Body of pancreas (tissue), 4 donors: ENCODE data around the gene ZAP70.

Source experiments
- CTCF ChIP-seq, 7 experiments: fragments of 450-650 bp in 4 of 7; fragments of 200-600 bp in 3 of 7; sonication (generic) in 3 of 7; IDR thresholded peaks; one replicate each; pipeline ENCODE4 v1.5.1; 2016 to 2019; ENCODE audit warnings: antibody characterized with exemption in 7 of 7
- POLR2A ChIP-seq, 3 donors: fragments of 450-650 bp; IDR thresholded peaks; one replicate each; pipeline ENCODE4 v1.6.1; 2016; ENCODE audit warnings: antibody characterized with exemption in 3 of 3, mild to moderate bottlenecking in 2 of 3

- TF ChIP-seq POLR2A (IDR thresholded peaks at IDR 0.05) (no peak), CTCF (IDR thresholded peaks at IDR 0.05) (no peak)
Measured at GRCh38 chr2:97731274-97732020, 18.1 kb downstream of the ZAP70 start.
